K562 (cell line): ENCODE measurements around the gene PCDHA3. TPM values are rescaled to one million over a fixed set of nuclear protein-coding genes. Genes with fewer than 3 reads are reported as not detected.

Source experiments
- ATAC-seq: fragments of 200-7000 bp; cut with Tn5 transposase; 3 replicates; pipeline ENCODE4 v1.9.1; 2020; ENCODE audit warnings: moderate library complexity
- BruUV-seq: library from RNA; stranded (reverse); fragments of 400-500 nt; replicated peaks from 2 replicates; lab custom pipeline; 2021; lab: Mats Ljungman, UMichigan
- CTCF ChIA-PET: fragments of 300-600 bp; formaldehyde crosslinking; extraction: SDS; loops from one replicate; lab custom pipeline; 2021; ENCODE audit warnings: low intra/inter-chr PET ratio; lab: Yijun Ruan, JAX
- POLR2A ChIA-PET: fragments of 300-600, 350-650 bp; sonication (Branson Sonifier 250); formaldehyde crosslinking; extraction: SDS; loops from one replicate; lab custom pipeline; 2021; ENCODE audit warnings: antibody characterized with exemption, inconsistent platforms; lab: Yijun Ruan, JAX
- DNase-seq, 4 experiments: peaks; one replicate each; pipeline versions ENCODE4 v3.0.0 to v3.0.0-alpha.2; 2011 to 2018; ENCODE audit warnings: low spot score in 3 of 4, mixed read lengths in 3 of 4; ENCODE audit errors: extremely low read depth in 1 of 4
- FAIRE-seq: peaks from 2 replicates; lab custom pipeline; 2011; peaks lifted over from hg19 to GRCh38; lab: Jason Lieb, UNC
- H2AFZ ChIP-seq: 2 replicates; pipeline ENCODE4 v1.6.0; 2011; ENCODE audit warnings: low read depth, low read length, control low read depth, inconsistent platforms
- H3K27ac ChIP-seq: fragments of 200-600 bp; 3 replicates; pipeline ENCODE4 v1.8.0; 2011; ENCODE audit warnings: low read depth, mild to moderate bottlenecking, control low read depth, inconsistent platforms, low read length, moderate library complexity, mixed read lengths; ENCODE audit errors: extremely low read depth
- H3K27me3 ChIP-seq, 2 experiments: fragments of 300-600 bp in 1 of 2; 2 replicates in 1 of 2; 3 replicates in 1 of 2; pipeline versions ENCODE4 v1.6.0 to v1.8.0; 2011; ENCODE audit warnings: inconsistent platforms in 2 of 2, low read length in 2 of 2, mild to moderate bottlenecking in 1 of 2, mixed read lengths in 1 of 2, moderate library complexity in 1 of 2; ENCODE audit not compliant: control insufficient read depth in 2 of 2, insufficient read depth in 2 of 2
- H3K36me3 ChIP-seq: fragments of 300-600 bp; 3 replicates; pipeline ENCODE4 v1.8.0; 2011; ENCODE audit warnings: mild to moderate bottlenecking, low read length, inconsistent platforms; ENCODE audit not compliant: control insufficient read depth, insufficient read depth
- H3K4me1 ChIP-seq, 2 experiments: fragments of 200-600 bp in 1 of 2; replicated peaks in 1 of 2; 2 replicates in 1 of 2; 3 replicates in 1 of 2; pipeline versions ENCODE4 v1.5.1 to v1.8.0; 2011; ENCODE audit warnings: inconsistent platforms in 2 of 2, low read length in 2 of 2, mild to moderate bottlenecking in 1 of 2, mixed read lengths in 1 of 2, moderate library complexity in 1 of 2; ENCODE audit not compliant: control insufficient read depth in 2 of 2, insufficient read depth in 2 of 2
- H3K4me2 ChIP-seq: 2 replicates; pipeline ENCODE4 v1.6.1; 2011; ENCODE audit warnings: low read length, control low read depth, inconsistent platforms, mixed read lengths; ENCODE audit not compliant: insufficient read depth
- H3K4me3 ChIP-seq: fragments of 200-600 bp; sonication (generic), shearing (Covaris generic); 2 replicates; pipeline ENCODE4 v1.5.1; 2016; ENCODE audit warnings: control low read depth, inconsistent platforms
- H3K79me2 ChIP-seq: fragments of 200-600 bp; 3 replicates; pipeline ENCODE4 v1.8.0; 2011; ENCODE audit warnings: low read length, inconsistent platforms; ENCODE audit not compliant: control insufficient read depth, insufficient read depth
- H3K9ac ChIP-seq, 2 experiments: 2 replicates each; pipeline versions ENCODE4 v1.6.0 to v1.6.1; 2011; ENCODE audit warnings: low read depth in 2 of 2, low read length in 2 of 2, control low read depth in 1 of 2, inconsistent platforms in 1 of 2, mild to moderate bottlenecking in 1 of 2, mixed read lengths in 1 of 2; ENCODE audit not compliant: insufficient read depth in 1 of 2
- H3K9me1 ChIP-seq: one replicate; pipeline ENCODE4 v1.6.0; 2011; ENCODE audit warnings: inconsistent platforms, mild to moderate bottlenecking, low read length, moderate library complexity; ENCODE audit not compliant: control insufficient read depth, insufficient read depth
- H3K9me3 ChIP-seq: replicated peaks from 2 replicates; pipeline ENCODE4 v1.5.1; 2011; ENCODE audit warnings: low read depth, low read length, inconsistent platforms; ENCODE audit not compliant: control insufficient read depth, insufficient read depth
- H4K20me1 ChIP-seq: replicated peaks from 2 replicates; pipeline ENCODE4 v1.6.1; 2011; ENCODE audit warnings: low read length, inconsistent platforms, mixed read lengths; ENCODE audit not compliant: control insufficient read depth, insufficient read depth
- ARID3A ChIP-seq: IDR thresholded peaks from 2 replicates; pipeline ENCODE4 v1.6.1; 2012; ENCODE audit warnings: low read depth, low read length, improper control_type of control experiment, borderline replicate concordance
- ATF3 ChIP-seq, 2 experiments: fragments of 450-650 bp in 1 of 2; sonication (generic) in 1 of 2; formaldehyde crosslinking in 1 of 2; IDR thresholded peaks in 1 of 2; conservative IDR thresholded peaks in 1 of 2; 2 replicates each; pipeline versions ENCODE4 v1.6.1 to v1.8.1; 2016 to 2023; ENCODE audit warnings: mild to moderate bottlenecking in 2 of 2, moderate library complexity in 2 of 2, inconsistent platforms in 1 of 2, missing genetic modification reagents in 1 of 2
- CEBPB ChIP-seq: fragments of 450-650 bp; IDR thresholded peaks from 2 replicates; pipeline ENCODE4 v1.6.1; 2016; ENCODE audit warnings: missing genetic modification characterization, missing compliant biosample characterization
- CTCF ChIP-seq, 3 experiments: IDR thresholded peaks in 2 of 3; conservative IDR thresholded peaks in 1 of 3; 2 replicates each; pipeline ENCODE4 v1.5.1; 2011 to 2012; ENCODE audit warnings: low read length in 3 of 3, mild to moderate bottlenecking in 3 of 3, control low read depth in 2 of 3, improper control_type of control experiment in 1 of 3, inconsistent platforms in 1 of 3, low read depth in 1 of 3, mixed read lengths in 1 of 3, moderate library complexity in 1 of 3; ENCODE audit not compliant: insufficient read depth in 2 of 3
- HNRNPK ChIP-seq: fragments of 200-400 bp; formaldehyde crosslinking; IDR thresholded peaks from one replicate; pipeline ENCODE4 v1.6.1; 2018; ENCODE audit warnings: mild to moderate bottlenecking, low read depth, low read length; ENCODE audit not compliant: poor library complexity, severe bottlenecking
- PML ChIP-seq: IDR thresholded peaks from 2 replicates; pipeline ENCODE4 v1.6.1; 2012; ENCODE audit warnings: low read length, inconsistent platforms
- WGBS: fragments of 100-300 bp; shearing (Covaris generic); methylation state at CpG from one replicate; pipeline ENCODE4 v1.1.6; 2016; ENCODE audit warnings: low coverage, mixed read lengths; ENCODE audit not compliant: insufficient coverage; ENCODE audit errors: missing lambda C conversion rate; 5-methylcytosine and 5-hydroxymethylcytosine counted together
- in situ Hi-C: fragments of 300-500 bp; cut with MboI; formaldehyde crosslinking; loops from 4 replicates; pipeline ENCODE4 v1.15.0; 2018; ENCODE audit warnings: inconsistent platforms, mixed read lengths
- intact Hi-C: fragments of 100-400 bp; cut with micrococcal nuclease; formaldehyde crosslinking; loops from 2 replicates; pipeline ENCODE4 v1.14.2; 2022
- polyA plus RNA-seq, 8 experiments: library from polyadenylated mRNA; depleted of rRNA in 4 of 8; stranded (reverse) in 5 of 8; unstranded in 3 of 8; fragments of >200 nt; fragmentation: Nextera tagmentation in 2 of 8; fragmentation: Illumina TruSeq in 1 of 8; extraction: Ambion mirVana in 2 of 8; extraction: Trizol in 1 of 8; gene quantifications; 2 replicates each; pipeline versions ENCODE4 v1.2.1 to v1.2.3, GENCODE V29; 2011 to 2014; ENCODE audit warnings: inconsistent platforms in 1 of 8, missing spikeins in 1 of 8
- total RNA-seq, 7 experiments: library from RNA; depleted of rRNA in 6 of 7; stranded (reverse); fragments of >200 nt in 6 of 7; fragmentation: Illumina TruSeq in 2 of 7; extraction: Trizol in 2 of 7; gene quantifications; 2 replicates each; pipeline versions ENCODE4 v1.2.1 to v1.2.3, GENCODE V29; 2011 to 2021; ENCODE audit warnings: low replicate concordance in 1 of 7
- TF ChIP-seq, protein P1 (sequence below): fragments of 450-650 bp; formaldehyde crosslinking; IDR thresholded peaks from 2 replicates; pipeline ENCODE4 v1.4.0; 2020; ENCODE audit warnings: mild to moderate bottlenecking
- TF ChIP-seq, protein P2 (sequence below): fragments of 450-650 bp; conservative IDR thresholded peaks from 2 replicates; pipeline ENCODE4 v1.6.1; 2016; ENCODE audit warnings: missing genetic modification characterization, low read depth, mild to moderate bottlenecking, missing compliant biosample characterization, moderate library complexity

Gene PCDHA3
- total and polyA plus RNA-seq, 9 of the 15 experiments (the other 6 are each of a cell fraction or from before 2014, with no cell fraction given), result not detected

DNA sequence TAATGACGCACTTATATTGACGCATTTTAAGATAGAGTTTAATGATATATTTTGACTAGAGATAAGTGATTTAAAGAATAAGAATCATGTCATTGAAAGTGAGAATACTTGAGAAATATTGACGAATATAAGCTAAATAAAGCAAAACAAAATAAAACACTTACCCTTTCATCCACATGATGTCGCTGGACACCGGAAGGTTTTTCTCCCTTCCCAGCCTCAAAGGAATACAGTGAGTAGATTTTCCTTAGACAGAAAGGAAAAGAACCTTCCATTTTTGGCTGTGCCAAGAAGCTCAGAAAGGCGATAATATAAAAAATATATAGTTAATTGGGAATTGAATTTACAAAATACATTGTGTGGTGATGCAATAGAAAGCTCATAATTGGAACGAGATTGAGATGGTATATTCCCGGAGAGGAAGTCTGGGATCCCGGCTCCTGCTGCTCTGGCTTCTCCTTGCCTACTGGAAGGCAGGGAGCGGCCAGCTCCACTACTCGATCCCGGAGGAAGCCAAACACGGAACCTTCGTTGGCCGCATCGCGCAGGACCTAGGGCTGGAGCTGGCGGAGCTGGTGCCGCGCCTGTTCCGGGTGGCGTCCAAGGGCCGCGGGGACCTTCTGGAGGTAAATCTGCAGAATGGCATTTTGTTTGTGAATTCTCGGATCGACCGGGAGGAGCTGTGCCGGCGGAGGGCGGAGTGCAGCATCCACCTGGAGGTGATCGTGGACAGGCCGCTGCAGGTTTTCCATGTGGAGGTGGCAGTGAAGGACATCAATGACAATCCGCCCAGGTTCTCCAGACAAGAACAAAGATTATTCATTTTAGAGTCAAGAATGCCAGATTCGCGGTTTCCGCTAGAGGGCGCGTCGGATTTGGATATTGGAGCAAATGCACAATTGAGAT lies 20.8 kb downstream of the PCDHA3 start, which contains the start of gene PCDHA5:
TSS of gene PCDHA5 (plus strand) at position 239 of the 906 bp plus-strand sequence.
- DNase-seq, result peak in 2 of 4 experiments; percentile 31 to 61
- ChIA-PET CTCF (no interaction called here), POLR2A (interaction anchor here (0.7 kb wide), 1 partner anchor 420 kb away, joined by 4 read pairs; no protein-coding TSS in a partner anchor)
- ATAC-seq, result peak; percentile 63
- WGBS, result 7% methylated on average over 36 of the region's 39 CpGs
- Histone ChIP-seq H3K79me2 (no peaks in the 10 kb centered on the region), H3K27ac (no peak within 1 kb of the TSS), H3K27me3 (no peaks in the 10 kb centered on the region), H3K4me3 (peak within 1 kb of the TSS; percentile 14; the same call in 1 of the 2 replicates), H3K4me1 (peaks cover 0 to 15% of the 10 kb centered on the region in 2 experiments; a peak in 2 of 5 replicates), H3K36me3 (no peaks in the 10 kb centered on the region), H3K4me2 (peak within 1 kb of the TSS; percentile 8; the same call in 1 of the 2 replicates), H3K9me3 (no peaks in the 10 kb centered on the region; the same call in 1 of the 2 replicates), H3K9ac (no peak within 1 kb of the TSS), H4K20me1 (no peaks in the 10 kb centered on the region), H2AFZ (no peak within 1 kb of the TSS; the same call in 1 of the 2 replicates), H3K9me1 (no peaks in the 10 kb centered on the region)
- BruUV-seq, result no TSS peak
- intact Hi-C loops, result no loop called here
- no peak for FAIRE-seq
- TF ChIP-seq HNRNPK (no peak), PML (no peak), ATF3 (IDR thresholded peaks at IDR 0.05) (peak; percentile 58), ATF3 (CRISPR knock-in tag; conservative IDR thresholded peaks at IDR 0.05) (no peak), CEBPB (tag) (peak; percentile 15; the same call in 1 of the 2 replicates), CTCF (IDR thresholded peaks at IDR 0.05 in 2 of 3, conservative IDR thresholded peaks at IDR 0.05 in 1 of 3; ENCODE audit: insufficient read depth in 2 of 3, low read depth in 1 of 3, low read length in 3 of 3) (peak; percentile 44 to 69 (median 62)), ARID3A (no peak)
- TF ChIP-seq, protein P1, sequence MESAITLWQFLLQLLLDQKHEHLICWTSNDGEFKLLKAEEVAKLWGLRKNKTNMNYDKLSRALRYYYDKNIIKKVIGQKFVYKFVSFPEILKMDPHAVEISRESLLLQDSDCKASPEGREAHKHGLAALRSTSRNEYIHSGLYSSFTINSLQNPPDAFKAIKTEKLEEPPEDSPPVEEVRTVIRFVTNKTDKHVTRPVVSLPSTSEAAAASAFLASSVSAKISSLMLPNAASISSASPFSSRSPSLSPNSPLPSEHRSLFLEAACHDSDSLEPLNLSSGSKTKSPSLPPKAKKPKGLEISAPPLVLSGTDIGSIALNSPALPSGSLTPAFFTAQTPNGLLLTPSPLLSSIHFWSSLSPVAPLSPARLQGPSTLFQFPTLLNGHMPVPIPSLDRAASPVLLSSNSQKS (CRISPR knock-in tag), result no peak
- TF ChIP-seq, protein P2, sequence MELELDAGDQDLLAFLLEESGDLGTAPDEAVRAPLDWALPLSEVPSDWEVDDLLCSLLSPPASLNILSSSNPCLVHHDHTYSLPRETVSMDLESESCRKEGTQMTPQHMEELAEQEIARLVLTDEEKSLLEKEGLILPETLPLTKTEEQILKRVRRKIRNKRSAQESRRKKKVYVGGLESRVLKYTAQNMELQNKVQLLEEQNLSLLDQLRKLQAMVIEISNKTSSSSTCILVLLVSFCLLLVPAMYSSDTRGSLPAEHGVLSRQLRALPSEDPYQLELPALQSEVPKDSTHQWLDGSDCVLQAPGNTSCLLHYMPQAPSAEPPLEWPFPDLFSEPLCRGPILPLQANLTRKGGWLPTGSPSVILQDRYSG (tag), result no peak
- in situ Hi-C loops, result no loop called here
